ENCODE measurements around the gene NPAS2.

The NPAS2 gene

DNA sequence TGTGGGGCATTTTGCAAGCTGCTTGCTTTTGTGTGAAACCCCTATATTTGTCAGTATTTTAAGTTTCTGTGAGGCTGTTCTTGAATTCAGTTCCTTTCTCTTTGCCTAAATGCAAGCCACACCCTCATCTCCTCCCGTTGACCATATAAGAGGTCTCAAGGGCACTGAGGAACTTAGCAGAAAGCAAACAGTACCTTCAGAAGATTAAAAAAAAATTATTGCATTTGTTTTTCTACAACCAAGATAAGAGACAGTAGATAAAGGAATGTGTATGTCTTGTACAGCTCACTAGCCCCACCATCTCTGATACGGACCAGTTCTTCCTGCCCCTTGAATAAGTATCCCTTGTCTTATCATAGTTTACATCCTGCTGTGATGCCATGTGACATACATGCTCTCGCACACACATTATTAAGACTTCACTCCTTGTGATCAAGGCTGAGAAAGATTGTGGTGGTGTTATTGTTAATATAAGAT, 64.2 kb downstream of the NPAS2 start:
- no peak for DNase-seq (ENCODE audit: low spot score)
- no peak for FAIRE-seq

DNA sequence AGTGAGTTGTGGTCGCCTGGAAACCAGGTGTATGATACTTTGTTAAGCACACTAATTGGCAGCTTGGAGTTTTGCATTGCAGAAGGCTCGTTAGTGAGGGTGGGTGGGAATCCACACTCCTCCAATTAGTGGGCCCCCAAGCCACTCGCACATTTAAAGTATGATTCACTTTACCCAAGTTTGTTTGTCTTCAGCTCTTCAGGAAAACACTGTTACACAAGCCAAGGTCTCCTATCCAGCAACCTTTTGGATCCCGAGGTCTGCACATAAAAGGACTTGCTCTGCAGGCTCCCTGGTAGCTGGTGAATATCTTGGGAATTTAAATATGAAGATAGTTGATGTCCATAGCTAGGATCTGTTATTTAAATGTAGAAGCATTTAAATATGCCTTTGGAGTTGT, 66.1 kb downstream of the NPAS2 start:
- no peak for DNase-seq (ENCODE audit: low spot score)
- FAIRE-seq = no peak

DNA sequence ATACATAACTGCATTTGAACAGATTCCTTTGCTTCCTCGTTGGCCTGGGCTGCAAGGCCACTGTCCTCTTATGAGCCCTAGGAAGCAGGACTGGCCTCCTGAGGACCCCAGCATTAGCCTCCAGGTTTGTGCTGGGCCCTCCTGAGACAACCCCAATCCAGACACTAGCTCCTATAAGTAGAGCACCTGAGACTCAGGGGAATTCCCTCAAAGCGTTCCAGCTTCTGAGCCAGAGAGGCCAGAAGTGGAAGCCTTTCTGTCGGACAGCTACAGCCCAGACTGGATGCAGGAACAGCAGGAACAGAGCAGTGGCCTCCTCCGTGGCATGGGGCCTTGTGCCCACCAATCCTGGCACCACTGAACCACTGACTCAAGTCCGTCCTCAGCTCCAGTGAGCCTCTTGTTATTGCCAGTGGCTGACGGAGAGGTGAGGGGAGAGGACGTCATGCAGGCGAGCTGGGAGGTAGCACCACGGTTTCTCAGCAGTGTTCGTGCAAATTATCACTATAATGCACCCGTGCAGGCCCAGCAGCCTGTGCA, 67.2 kb downstream of the NPAS2 start:
- FAIRE-seq (no peak), DNase-seq (ENCODE audit: low spot score) (no peak)

DNA sequence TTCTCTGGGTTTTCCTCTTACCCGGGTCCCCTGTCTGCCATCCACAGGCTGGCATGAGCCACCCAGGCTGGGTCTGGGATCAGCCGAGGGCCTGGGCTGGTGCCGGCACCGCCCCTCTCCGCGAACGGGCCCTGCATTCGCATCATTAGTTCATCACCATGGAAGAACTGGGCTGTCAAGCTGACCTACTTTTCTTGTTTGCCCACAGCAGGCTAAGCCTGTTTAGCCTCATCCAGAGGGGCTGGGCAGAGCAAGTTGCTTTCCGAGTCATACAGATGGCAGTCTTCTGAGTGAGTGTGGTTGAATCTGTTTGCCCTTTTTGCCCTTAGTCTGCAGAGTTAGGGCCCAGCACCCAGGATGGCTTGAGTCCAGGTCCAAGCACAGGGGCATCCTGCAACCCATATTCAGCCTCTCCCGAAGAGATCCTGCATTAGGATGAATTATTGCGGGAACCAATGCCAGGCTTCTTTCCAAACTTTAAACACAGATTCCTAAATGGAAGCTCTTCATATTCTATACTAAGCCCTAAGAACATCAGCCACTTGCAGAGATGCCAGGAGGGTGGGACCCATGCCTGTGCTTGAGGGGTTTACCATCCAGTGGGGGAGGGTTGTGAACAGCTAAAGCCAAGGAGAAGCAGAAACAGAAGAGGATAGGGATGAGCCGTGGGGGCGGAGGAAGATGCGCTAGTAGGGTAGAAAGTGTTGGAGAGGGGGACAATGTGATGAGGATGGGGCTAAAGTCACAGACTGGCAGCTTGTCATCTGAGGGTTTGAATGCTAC, 68.0 kb downstream of the NPAS2 start:
- DNase-seq (ENCODE audit: low spot score) (no peak), FAIRE-seq (no peak)

DNA sequence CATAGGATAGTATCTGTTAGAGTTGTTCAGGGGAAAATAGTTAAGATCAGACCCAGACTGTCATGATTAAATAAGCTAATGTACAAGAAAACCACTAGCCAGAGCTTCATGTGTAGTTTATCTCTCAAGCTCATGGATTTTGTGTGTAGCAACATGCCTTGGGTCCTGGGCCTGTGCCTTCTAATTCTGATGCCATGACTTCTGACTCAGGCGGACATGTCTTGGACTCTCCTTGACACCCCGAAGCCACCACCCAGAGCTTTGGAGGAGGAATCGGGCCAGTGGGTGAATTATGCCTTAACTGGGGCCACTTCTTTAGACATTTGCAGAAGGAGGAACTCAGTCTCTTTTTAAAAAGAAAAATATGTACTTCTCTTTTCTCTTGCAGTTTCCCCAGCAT, 68.7 kb downstream of the NPAS2 start:
- no peak for FAIRE-seq
- DNase-seq (ENCODE audit: low spot score) = no peak

DNA sequence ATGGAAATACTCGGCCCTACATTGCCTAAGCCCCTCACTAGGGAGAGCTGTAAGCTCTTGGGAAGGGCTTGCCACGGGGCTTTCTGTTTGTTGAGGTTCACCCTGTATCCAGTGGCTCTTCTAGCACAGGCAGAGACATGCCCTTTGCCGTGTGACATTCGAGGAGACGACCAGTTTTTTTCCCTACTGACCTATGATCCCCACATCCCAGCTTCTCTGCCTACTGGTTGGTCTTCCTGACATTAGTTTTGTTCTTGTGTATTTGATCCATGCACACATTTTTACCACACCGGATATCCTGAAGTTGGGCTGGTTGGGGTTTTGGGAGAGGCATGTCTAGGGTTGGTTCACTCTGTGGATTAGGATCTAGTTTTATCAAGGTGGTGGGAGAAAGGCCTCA, 69.3 kb downstream of the NPAS2 start:
- DNase-seq (ENCODE audit: low spot score) (no peak), FAIRE-seq (no peak)

DNA sequence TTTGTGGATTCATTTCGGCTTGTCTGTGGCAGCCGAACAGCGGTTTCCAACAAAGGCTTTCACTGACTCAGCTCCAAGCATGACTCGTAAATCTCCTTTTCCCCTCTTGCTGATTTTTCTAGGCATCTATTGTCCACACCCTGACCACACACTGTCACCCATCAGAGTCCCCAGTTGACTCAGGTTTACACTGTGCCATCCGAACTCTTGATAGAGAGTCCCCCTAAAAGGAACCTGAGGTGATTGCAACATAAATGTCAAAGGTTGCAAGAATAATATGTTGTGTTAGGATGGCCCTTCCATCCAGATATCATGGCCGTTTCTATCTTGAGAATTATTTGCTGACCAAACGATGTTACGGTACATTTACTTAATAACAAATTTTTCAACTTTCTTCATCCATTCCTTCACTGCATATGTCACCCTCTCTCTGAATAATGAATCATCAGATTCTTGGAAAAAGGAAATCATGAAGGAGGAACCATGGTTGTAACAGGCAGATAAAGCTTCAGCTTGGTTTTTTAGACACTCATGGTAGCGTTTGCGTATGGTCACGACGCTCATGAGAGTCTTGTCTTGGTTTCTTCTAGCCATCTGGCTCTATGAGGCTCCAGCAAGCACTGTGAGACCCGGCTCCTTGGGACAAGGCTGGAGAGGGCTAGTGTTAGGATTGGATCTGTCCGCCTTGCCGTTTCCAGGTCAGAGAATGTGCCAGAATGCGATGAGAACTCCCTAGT, 72.1 kb downstream of the NPAS2 start:
- FAIRE-seq (no peak), DNase-seq (ENCODE audit: low spot score) (peak; percentile 71)

DNA sequence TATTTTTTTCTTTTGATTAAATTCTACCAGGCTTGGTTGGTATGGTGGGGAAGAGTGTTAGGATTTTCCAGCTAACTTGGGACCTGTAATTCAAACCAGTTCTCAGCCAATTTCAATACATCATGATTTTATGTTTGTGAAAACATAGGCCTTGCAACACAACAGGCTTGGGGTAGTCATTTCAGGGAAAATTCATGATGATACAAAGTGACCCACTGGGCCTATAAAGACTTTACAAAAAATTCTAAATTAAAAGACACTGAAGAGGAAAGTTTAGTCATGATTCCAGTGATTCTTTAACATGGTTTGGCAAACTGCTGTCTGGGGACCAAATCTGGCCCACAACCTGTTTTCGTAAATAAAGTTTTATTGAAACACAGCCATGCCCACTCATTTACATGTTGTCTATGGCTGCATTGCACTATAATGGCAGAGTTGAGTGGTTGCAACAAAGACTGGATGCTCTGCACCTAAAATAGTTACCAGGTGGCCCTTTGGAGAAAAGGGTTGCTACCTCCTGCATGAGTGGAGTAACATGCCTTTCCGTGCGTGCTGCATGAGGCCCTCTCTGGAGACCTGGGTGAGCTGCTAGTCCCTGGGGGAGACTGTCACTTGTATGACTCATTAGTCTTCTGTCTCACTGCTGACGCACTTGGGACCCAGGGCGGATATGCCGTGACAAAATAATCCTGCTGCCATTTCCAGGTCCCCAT, 73.6 kb downstream of the NPAS2 start:
- FAIRE-seq = no peak

DNA sequence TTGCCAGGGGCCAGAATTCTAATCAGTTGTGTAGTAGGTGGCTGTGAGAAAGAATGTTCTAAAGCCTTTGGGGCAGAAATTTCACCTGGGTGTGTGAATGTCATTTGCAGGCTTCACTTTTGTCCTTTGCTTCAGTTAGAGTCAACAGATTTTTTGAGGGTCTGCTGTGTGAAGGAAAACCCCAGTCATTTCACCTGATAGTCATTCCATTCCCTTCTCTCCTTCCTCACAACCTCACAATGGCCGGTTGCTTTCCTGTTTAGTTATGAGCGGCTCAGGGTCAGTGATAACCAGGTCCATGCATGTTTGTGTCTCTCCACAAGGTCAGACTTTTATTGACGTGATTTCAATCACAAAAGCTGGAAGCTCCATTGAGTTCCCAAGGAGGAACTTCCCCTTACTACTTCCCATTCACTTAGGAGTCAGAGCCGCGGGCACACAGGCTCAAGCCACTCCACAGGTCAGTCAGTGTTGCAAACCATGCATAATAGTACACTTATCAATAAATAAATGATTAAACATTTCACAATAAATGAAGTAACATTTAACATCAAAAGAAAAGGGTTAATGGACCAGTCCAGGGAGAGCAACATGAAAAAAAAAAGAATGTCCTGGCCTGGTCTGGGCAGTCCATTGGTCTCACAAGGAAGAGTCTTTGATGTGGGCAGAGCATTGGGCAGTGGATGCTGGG, 74.3 kb downstream of the NPAS2 start:
- FAIRE-seq (no peak), DNase-seq (ENCODE audit: low spot score) (no peak)

More for the DNA sequence above, 73.6 kb downstream of the NPAS2 start:
- no peak for DNase-seq (ENCODE audit: low spot score)

DNA sequence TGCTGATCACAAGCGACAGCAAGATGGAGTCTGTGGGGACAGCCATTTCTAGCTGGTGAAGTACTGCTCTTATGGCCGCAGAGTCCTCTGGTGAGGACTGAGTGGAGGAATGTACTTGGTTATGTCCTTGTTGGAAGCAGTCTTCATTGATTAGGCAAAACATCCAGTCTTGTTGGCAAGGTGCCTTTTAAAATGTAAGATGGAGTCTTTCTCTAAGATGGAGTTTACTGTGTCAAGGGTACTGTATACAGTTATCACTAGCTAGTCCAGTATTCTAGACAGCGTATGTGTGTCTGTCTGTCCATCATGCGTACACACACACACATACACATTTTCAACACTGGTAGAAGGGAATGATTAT, 74.8 kb downstream of the NPAS2 start:
- DNase-seq (ENCODE audit: low spot score) (no peak), FAIRE-seq (no peak)

DNA sequence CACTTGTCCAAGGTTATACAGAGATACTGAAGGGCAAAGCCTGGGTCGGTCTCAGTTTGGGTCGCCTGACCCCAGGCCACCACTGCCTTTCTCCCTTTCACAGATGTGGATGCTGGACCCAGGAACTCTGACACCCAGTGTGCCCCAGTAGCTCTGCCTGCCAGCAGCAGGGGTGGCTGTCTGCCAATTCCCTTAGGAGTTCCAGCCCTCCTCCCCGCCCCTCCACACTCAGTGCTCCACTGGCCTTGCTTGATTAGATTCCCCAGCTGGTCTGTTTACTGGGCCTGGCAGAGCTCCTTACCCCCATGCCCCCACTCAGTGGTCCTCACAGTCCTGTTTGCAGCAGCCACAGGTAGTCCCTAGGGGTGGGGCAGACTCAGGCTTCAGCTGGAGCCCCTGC, 75.5 kb downstream of the NPAS2 start:
- DNase-seq (ENCODE audit: low spot score) = no peak
- FAIRE-seq = no peak

DNA sequence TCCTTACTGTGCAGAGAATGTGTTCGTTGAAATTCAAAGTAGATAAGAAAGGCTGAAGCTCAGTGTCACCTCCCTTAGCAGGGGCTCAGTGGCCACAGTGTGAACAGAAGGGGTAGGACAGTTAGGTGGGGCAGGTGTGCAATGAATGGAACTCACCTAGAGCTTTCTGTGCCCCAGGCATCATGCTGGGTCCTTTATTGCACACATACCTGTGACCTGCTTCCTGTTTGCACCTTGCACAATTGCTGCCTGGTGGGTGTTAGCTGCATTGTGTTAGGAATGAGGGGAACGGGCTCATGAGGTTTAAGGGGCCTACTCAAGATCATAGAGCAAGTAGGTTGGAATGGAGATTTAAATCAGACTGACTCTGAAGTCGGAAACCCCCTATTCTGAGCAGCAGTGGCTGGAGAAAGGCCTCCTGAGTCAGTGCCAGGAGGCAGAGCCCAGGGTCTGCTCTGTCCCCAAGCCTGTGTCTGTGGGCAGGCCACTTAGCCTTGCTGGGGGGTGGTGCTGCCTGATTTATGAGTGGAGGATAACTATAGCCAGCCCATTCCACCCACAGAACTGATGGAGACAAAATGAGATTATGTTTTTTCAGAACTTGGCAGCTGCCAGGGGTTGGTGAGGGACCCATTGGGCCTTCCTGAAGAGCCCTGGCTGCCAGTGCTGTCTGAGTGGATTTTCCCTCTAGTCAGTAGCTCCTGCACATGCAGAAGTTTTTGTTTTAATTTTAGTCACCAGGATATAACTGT, 76.2 kb downstream of the NPAS2 start:
- DNase-seq (ENCODE audit: low spot score) (no peak), FAIRE-seq (no peak)

DNA sequence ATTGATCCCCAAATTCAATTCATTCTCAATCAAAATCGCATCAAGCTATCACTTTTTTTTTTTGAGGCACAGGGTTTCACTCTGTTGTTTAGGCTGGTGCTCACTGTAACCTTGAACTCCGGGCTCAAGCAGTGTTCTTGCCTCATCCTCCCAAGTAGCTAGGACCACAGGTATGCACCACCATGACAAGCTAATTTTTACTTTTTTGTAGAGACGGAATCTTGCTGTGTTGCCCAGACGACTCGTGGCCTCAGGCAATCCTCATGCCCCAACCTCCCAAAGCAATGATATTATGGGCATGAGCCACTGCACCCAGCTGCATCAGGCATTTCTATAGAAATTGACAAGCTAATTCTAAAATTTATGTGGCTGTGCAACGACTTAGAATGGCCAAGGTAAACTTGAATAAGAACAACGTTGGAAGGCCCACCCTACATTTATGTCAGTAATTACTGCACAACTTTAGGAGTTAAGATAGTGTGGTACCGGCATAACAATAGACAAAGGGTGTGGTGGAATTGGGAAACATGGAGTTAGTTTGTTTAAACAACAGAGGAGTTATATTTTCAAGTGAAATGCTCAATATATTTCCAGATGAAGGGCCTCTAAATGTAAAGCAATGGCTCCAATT, 78.2 kb downstream of the NPAS2 start:
- no peak for FAIRE-seq
- no peak for DNase-seq (ENCODE audit: low spot score)

DNA sequence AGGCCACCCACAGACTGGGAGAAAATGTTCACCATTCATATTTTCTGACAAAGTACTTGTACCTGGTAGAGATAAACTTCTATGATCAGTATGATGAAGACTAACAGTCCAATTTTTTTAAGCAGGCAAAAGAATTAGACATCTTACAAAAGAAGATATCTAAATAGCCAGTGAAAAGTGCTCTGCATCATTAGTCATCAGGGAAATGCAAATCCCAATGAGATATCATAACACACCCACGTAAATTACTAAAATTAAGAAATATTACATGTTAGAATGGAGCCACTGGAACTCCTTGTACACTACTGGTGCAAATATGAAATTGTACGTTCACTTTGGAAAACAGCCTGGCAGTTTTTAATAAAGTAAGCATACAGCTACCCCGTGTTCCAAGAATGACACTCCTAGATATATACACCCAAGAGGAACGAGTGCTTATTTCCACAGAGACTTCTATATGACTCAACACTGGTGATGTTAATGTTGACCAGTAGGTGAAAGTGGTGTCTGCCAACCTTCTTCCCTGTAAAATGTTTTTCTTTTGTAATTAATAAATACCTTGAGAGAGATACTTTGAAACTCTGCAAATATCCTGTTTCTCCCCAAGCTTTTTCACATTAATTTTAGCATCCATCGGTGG, 80.3 kb downstream of the NPAS2 start:
- no peak for FAIRE-seq
- DNase-seq (ENCODE audit: low spot score) = no peak

DNA sequence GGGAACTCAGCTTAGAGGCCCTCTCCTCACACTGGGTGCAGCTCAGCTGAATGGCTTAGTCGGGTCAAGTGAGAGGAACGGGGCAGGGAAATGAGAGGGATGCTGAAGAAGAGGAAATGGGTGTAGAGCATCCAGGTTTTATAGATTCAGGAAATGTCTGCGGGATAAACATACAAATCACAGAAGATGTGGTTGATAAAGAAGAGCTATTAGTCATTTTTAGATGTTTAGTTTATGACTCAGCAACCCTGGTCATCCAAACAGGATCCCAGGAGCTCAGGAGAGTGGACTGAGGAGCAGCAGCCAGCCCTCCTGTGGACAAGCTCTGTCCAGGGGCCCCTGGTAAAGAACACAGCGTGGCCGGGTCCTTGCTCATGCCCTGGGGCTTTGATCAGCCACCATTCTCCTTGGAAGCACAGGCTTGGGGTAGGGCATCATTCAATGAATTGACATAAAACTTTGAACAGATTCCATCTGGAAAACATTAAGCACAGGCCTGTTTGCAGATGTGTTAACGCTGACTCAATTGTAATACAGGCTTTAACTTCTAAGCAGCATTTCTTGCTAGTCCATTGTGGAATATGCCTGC, 83.0 kb downstream of the NPAS2 start:
- peak; percentile 91 for DNase-seq (ENCODE audit: low spot score)
- FAIRE-seq = no peak

DNA sequence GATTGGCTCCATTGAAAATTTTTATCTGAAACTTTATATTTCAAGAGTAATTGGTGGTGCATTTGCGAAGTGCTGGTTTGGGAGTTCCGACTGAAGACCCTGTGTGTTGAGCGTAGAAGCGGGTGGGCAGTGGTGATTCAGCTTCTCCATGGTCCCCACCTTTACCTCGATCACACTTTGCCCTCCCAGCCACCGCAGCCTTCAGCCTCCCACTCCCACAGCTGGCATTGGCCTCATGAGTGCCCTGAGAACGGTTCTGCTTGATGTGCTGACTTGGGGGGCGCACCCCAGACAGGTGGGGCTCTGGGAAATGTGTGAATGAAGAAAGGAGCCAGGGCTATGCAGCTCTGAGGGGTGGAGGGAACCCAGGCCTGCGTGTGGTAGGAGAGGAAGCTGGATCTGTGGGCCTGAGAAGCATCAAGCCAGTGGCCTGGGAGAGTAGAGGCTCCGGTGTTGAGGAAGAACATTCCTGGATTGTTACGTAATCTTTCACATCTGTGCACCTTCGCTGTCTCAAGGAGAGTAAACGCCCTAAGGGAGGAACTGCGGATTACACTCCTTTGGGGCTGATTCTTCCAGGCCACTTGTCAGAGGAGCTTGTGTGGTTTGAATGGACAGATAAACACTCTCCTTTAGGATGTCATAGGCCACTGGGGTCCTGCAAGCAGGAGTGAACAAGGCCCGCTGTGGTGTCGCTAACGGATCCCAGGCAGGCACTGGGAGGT, 83.8 kb downstream of the NPAS2 start:
- DNase-seq (ENCODE audit: low spot score) (peak; percentile 86), FAIRE-seq (no peak)

DNA sequence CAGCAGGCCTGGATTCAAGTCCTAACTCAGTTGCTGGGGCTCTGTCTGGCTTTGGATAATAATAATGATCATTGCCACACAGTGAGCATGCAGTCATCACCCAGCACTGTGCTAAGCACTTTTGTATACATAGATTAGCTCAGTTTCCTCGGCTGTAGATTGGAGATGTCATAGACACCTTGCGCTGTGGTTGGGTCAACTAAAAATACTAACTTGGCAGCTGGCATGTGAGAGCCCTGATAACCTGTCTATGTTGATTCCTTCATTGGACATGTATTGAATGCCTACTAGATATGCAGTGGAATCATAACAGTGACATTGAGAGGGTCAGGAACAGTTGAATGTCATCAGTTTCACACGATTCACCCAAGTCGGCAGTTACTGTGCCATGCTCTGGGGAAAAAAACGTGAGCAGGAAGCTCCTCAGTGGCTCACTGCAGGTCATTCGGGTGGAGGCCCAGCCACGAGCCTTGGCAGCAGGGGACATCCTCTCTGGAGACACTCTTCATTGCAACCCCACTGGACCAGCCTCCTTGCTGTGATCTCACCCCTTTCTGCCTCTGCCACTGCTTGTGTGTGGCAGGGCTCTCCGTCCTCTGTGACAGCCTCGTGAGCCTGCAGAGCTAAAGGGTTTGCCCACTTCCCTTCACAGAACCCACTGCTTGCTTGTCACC, 85.3 kb downstream of the NPAS2 start:
- DNase-seq (ENCODE audit: low spot score) = no peak
- no peak for FAIRE-seq

DNA sequence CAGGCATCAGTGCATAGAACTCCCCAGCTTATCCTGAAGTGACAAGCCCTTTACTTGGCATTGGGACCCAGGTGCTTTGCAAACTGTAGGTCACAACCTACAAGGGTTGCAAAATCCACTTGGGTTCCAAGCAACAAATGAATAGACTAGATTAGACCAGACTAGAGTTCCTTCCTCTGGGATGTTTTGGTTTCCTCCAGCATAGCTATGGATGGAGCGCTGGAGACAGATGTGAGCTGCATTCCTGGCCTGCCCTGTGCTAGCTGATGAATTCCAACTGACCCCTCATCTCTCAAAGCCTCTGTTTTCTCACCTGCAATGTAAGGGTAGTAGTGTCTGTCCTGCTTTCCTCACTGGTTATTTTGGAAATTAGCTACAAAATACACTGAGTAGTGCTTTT, 86.2 kb downstream of the NPAS2 start:
- DNase-seq (ENCODE audit: low spot score) = no peak
- FAIRE-seq = no peak
